Common myeloid progenitor, CD34-positive (primary cell): ENCODE results near the gene PRR35. TPM values are rescaled to one million over a fixed set of nuclear protein-coding genes. Genes with fewer than 3 reads are reported as not detected.

Experiments used
- CTCF ChIA-PET: fragments of 350-600 bp; sonication (Branson Sonifier 250); formaldehyde crosslinking; loops from one replicate; lab custom pipeline; 2021; ENCODE audit warnings: antibody characterized with exemption; lab: Charles Lee
- POLR2A ChIA-PET: fragments of 350-600 bp; sonication (Branson Sonifier 250); formaldehyde crosslinking; loops from one replicate; lab custom pipeline; 2021; ENCODE audit warnings: antibody characterized with exemption; lab: Charles Lee
- DNase-seq, 3 donors: peaks; one replicate each; pipeline versions ENCODE4 v3.0.0 to v3.0.0-alpha.2; 2013
- H3K27ac ChIP-seq, 2 experiments: 1 replicate in 1 of 2; 2 replicates in 1 of 2; pipeline ENCODE4 v1.7.0; 2013; ENCODE audit warnings: inconsistent platforms in 2 of 2, low read length in 2 of 2, mild to moderate bottlenecking in 2 of 2, low read depth in 1 of 2, moderate library complexity in 1 of 2; ENCODE audit not compliant: severe bottlenecking in 2 of 2, insufficient read depth in 1 of 2, poor library complexity in 1 of 2
- H3K27me3 ChIP-seq, 5 experiments: replicated peaks in 2 of 5; 1 replicate in 3 of 5; 2 replicates in 2 of 5; pipeline versions ENCODE4 v1.6.1 to v1.7.0; 2013; ENCODE audit warnings: low read length in 4 of 5, mild to moderate bottlenecking in 2 of 5, moderate library complexity in 2 of 5, inconsistent platforms in 1 of 5; ENCODE audit not compliant: insufficient read depth in 5 of 5, control insufficient read depth in 4 of 5
- H3K36me3 ChIP-seq, 4 experiments: 1 replicate in 2 of 4; 2 replicates in 2 of 4; pipeline versions ENCODE4 v1.6.1 to v1.7.0; 2013; ENCODE audit warnings: low read length in 3 of 4, control low read depth in 1 of 4, mild to moderate bottlenecking in 1 of 4; ENCODE audit not compliant: control insufficient read depth in 4 of 4, insufficient read depth in 4 of 4
- H3K4me1 ChIP-seq, 4 experiments: 1 replicate in 3 of 4; 2 replicates in 1 of 4; pipeline versions ENCODE4 v1.6.1 to v1.7.1; 2013; ENCODE audit warnings: low read length in 3 of 4, mild to moderate bottlenecking in 3 of 4, control low read depth in 1 of 4, inconsistent platforms in 1 of 4, moderate library complexity in 1 of 4; ENCODE audit not compliant: control insufficient read depth in 4 of 4, insufficient read depth in 4 of 4; ENCODE audit errors: control extremely low read depth in 1 of 4
- H3K4me3 ChIP-seq, 7 experiments: 1 replicate in 4 of 7; 2 replicates in 3 of 7; pipeline versions ENCODE4 v1.5.1 to v1.7.0; 2013; ENCODE audit warnings: mild to moderate bottlenecking in 7 of 7, low read length in 6 of 7, moderate library complexity in 6 of 7, inconsistent platforms in 2 of 7, low read depth in 2 of 7, control low read depth in 1 of 7; ENCODE audit not compliant: insufficient read depth in 4 of 7, control insufficient read depth in 1 of 7; ENCODE audit errors: extremely low read depth in 1 of 7
- H3K9me3 ChIP-seq, 5 experiments: 1 replicate in 4 of 5; 2 replicates in 1 of 5; pipeline versions ENCODE4 v1.6.1 to v1.7.1; 2013; ENCODE audit warnings: low read length in 4 of 5, mild to moderate bottlenecking in 2 of 5, inconsistent platforms in 1 of 5, low read depth in 1 of 5, moderate library complexity in 1 of 5; ENCODE audit not compliant: control insufficient read depth in 4 of 5, insufficient read depth in 2 of 5; ENCODE audit errors: control extremely low read depth in 1 of 5
- WGBS: methylation state at CpG from one replicate; pipeline ENCODE4 v1.1.5; 2013; ENCODE audit not compliant: insufficient coverage; 5-methylcytosine and 5-hydroxymethylcytosine counted together
- polyA plus RNA-seq: library from polyadenylated mRNA; unstranded; fragments of 120-200 nt; gene quantifications from one replicate; pipeline ENCODE4 v1.2.1, GENCODE V29; 2013

PRR35 gene
- polyA plus RNA-seq, result not detected

- Histone ChIP-seq H3K36me3 (no peaks in the 10 kb centered on the region), H3K27me3 (peaks cover 0 to 44% (median 9%) of the 10 kb centered on the region in 5 experiments), H3K4me1 (peaks cover 0 to 25% (median 16%) of the 10 kb centered on the region in 4 experiments), H3K4me3 (peak within 1 kb of the TSS in 1 of 7 experiments; percentile 36), H3K27ac (no peak within 1 kb of the TSS), H3K9me3 (no peaks in the 10 kb centered on the region)
- no peak for DNase-seq
- WGBS, result under 1% methylated on average over 47 of the region's 84 CpGs
- ChIA-PET POLR2A (no interaction called here), CTCF (no interaction called here)
These were observed at the start of gene PRR35 for GRCh38 chr16:560204-560700. TSS of gene PRR35 (plus strand) at chr16:560394. CDS start at chr16:563295, 2,901 bp downstream.

- DNase-seq, result no peak
- CTCF ChIA-PET, result no interaction called here
- no peaks in the 10 kb centered on the region for H3K27me3 ChIP-seq
- POLR2A ChIA-PET, result no interaction called here
- H3K9me3 ChIP-seq, result no peaks in the 10 kb centered on the region
- WGBS, result 94% methylated on average over 3 of the region's 6 CpGs
- no peak overlapping the region for H3K4me3 ChIP-seq
- peaks cover 4 to 50% (median 12%) of the 10 kb centered on the region in 4 experiments for H3K36me3 ChIP-seq
- peaks cover 0 to 9% (median 0%) of the 10 kb centered on the region in 4 experiments for H3K4me1 ChIP-seq
- peak overlapping the region in 1 of 2 experiments; percentile 25 for H3K27ac ChIP-seq
These were observed 47.4 kb upstream of the PRR35 start for GRCh38 chr16:512802-513201.

- H3K27me3 ChIP-seq, result no peaks in the 10 kb centered on the region
- no peak overlapping the region for H3K4me3 ChIP-seq
- CTCF ChIA-PET, result no interaction called here
- H3K27ac ChIP-seq, result no peak overlapping the region
- WGBS, result 94% methylated on average over 10 of the region's 10 CpGs
- DNase-seq, result no peak
- H3K9me3 ChIP-seq, result no peaks in the 10 kb centered on the region
- H3K36me3 ChIP-seq, result peaks cover 4 to 51% (median 14%) of the 10 kb centered on the region in 4 experiments
- POLR2A ChIA-PET, result no interaction called here
- peaks cover 0 to 8% (median 0%) of the 10 kb centered on the region in 4 experiments for H3K4me1 ChIP-seq
These were observed 46.2 kb upstream of the PRR35 start for GRCh38 chr16:513950-514349.

- H3K4me3 ChIP-seq, result no peak overlapping the region
- no peaks in the 10 kb centered on the region for H3K4me1 ChIP-seq
- no peaks in the 10 kb centered on the region for H3K9me3 ChIP-seq
- 97% methylated on average over 41 of the region's 45 CpGs for WGBS
- POLR2A ChIA-PET, result no interaction called here
- no peak for DNase-seq
- CTCF ChIA-PET, result interaction anchor here (0.6 to 1.4 kb wide), 2 partner anchors 14 to 19 kb away, joined by 3 to 5 read pairs; no protein-coding TSS in a partner anchor
- peaks cover 3 to 52% (median 15%) of the 10 kb centered on the region in 4 experiments for H3K36me3 ChIP-seq
- H3K27me3 ChIP-seq, result no peaks in the 10 kb centered on the region
- no peak overlapping the region for H3K27ac ChIP-seq
These were observed 44.8 kb upstream of the PRR35 start for GRCh38 chr16:515175-515938.

DNA sequence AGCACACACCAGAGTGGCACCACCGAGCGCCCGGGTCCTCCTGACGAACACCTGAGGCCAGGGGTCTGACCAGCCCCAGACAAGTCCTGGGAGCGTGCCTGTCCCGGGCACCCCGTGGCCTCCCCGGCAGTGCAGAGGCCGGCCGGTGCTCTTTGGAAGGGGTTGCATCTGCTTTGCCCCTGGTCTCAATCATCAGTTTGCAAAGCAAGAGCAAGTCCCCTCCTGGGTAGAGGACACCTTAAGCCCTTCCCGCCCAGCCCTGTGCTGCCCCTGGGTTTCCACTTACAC lies 44.3 kb upstream of the PRR35 start:
- 96% methylated on average over 11 of the region's 11 CpGs for WGBS
- Histone ChIP-seq H3K4me3 (no peak overlapping the region), H3K4me1 (no peaks in the 10 kb centered on the region), H3K9me3 (no peaks in the 10 kb centered on the region), H3K27me3 (no peaks in the 10 kb centered on the region), H3K36me3 (peaks cover 7 to 54% (median 16%) of the 10 kb centered on the region in 4 experiments), H3K27ac (no peak overlapping the region)
- ChIA-PET CTCF (no interaction called here), POLR2A (no interaction called here)
- DNase-seq, result no peak

DNA sequence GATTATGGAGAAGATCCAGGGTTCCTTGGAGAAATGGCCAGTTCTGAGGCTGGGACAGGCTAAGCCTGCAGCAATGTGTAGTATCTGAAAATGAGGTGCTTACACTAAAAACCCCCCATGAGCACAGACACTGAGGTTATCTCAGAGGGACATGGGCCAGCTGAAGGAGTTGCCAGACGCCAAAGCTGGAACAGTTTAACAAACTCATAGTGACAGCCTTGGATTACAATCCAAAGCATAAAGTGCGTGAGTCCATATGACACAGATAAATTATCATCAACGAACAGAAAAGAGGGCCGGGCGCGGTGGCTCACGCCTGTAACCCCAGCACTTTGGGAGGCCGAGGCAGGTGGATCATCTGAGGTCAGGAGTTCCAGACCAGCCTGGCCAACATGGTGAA lies 43.9 kb upstream of the PRR35 start:
- CTCF ChIA-PET, result no interaction called here
- Histone ChIP-seq H3K36me3 (peaks cover 7 to 58% (median 17%) of the 10 kb centered on the region in 4 experiments), H3K4me1 (no peaks in the 10 kb centered on the region), H3K4me3 (no peak overlapping the region), H3K27me3 (no peaks in the 10 kb centered on the region), H3K9me3 (no peaks in the 10 kb centered on the region), H3K27ac (no peak overlapping the region)
- WGBS, result 98% methylated on average over 8 of the region's 8 CpGs
- DNase-seq, result no peak
- POLR2A ChIA-PET, result no interaction called here

- Histone ChIP-seq H3K36me3 (peaks cover 7 to 58% (median 17%) of the 10 kb centered on the region in 4 experiments), H3K4me1 (no peaks in the 10 kb centered on the region), H3K4me3 (no peak overlapping the region), H3K27ac (no peak overlapping the region), H3K9me3 (no peaks in the 10 kb centered on the region), H3K27me3 (no peaks in the 10 kb centered on the region)
- WGBS, result 100% methylated on average over 9 of the region's 9 CpGs
- ChIA-PET CTCF (interaction anchor here (1.0 kb wide), 1 partner anchor 29 kb away, joined by 3 read pairs; no protein-coding TSS in a partner anchor), POLR2A (no interaction called here)
- no peak for DNase-seq
These were observed 41.3 kb upstream of the PRR35 start for GRCh38 chr16:518858-519257.
